NCI-H1417 (cell line): ENCODE data around the gene TBC1D5.
"Not testable (repeated sequence)": the region's sequence is repeated elsewhere in the genome, so short reads cannot be mapped to it uniquely, and the experiment has no call there.

Experiments
- DNase-seq, 3 experiments: peaks; one replicate each; lab custom pipeline; 2025; lab: John Stamatoyannopoulos, UW

TBC1D5 gene

DNA sequence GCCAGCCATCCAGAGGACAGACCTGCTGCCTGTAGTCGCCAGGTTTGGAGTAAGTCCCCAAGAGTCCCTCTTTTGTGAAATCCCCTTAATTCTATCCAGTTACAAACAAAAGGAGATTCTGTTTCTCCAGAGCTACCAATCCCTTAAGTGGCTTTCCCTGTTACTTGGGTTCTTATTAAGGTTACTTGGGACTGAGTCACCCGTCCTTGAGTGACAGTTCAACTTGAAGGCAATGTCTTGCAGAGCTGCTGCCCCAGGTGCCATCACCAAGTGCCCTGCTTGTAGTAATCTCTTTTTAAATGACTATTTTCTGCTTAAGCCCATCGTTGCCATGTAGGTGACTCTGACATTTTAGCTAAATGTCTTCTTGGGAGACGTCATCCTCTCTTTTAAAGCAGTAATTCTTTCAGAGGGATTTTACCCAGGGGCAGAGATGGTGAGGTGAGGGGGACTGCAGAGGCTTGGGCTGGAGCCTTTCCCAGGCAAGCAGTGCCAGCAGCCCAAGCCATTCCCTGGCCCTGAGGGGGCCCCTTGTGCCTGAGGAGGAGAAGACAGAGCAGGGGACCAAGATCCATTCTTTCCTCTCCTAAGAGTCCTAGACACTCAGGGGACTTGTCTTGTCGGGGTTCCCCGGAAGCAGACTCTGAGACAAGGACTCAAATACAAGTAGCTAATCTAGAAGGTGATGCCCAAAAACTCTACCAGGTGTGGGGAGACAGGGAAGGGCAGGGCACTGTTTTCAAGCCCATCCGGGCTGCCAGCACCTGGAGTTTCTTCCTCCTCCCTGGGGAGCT, 604.0 kb downstream of the TBC1D5 start:
- DNase-seq, result no peak

DNA sequence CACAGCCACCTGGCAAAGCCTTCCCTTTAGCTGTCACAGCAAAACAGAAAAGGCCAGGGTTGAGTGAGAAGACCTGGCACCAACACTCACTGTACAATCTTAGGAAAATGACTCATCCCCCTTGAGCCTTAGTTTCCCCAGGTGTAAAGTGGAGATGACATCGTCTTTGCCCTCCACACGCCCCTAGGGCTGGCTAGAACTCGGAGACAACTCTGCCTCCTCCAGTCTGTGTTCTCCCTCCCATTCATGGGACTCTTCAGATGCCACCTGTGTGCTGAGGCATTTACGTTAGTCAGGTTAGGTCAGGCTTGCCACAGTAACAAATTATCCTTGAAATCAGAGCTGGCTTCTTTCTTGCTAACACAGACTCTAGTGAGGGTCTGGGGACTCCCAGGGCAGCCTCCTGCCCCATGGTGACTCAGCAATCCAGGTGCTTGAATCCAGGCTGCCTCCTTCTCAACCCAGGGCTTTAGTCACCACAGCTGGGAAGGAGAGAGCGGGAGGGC, 605.1 kb downstream of the TBC1D5 start:
- DNase-seq, result no peak

DNA sequence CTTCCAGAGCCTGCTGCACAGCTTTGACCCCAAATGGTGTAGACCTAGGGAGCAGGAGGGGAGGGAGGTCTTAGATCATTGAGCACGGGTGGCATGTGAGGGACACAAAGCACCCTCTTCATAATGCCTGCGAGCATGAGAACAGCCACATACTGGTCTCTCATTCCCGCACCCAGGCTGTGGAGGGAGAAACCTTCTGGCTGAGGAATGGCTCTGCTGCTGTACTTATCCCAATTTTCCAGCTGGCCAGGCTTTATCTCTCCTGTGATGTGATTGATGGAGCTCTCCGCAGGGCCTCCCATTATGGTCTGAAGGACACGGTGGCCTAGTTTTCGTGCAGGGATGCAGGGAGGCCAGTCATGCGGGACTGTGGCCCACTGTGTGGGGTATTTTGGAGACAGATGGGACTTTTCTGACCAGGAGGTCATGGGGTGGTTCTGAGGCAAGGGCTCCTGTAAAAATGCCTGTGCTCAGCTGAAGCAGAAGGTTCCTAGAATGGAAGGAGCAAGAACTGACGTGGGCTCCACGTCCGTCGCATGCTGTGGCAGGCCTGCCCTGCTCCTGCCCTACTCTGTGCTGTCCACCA, 606.2 kb downstream of the TBC1D5 start:
- no peak for DNase-seq

DNA sequence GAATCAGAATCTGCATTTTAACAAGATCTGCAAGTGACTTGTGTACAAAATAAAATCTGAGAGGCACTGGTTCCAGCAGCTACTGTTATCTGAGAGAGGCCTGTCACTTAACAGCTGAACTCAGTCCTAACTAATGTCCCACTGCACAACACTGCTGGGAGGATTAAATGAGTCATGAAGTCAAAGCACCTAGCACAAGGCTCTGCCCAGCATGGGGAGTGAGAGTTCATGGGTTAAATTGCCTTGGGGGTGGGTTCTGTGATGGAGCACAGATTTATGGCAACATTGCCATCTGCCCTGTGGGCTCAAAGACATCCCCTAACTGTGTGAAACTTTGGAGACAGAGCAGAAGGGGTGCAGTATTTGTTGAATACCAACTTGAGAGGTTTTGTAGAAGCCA, 606.7 kb downstream of the TBC1D5 start:
- DNase-seq, result no peak

DNA sequence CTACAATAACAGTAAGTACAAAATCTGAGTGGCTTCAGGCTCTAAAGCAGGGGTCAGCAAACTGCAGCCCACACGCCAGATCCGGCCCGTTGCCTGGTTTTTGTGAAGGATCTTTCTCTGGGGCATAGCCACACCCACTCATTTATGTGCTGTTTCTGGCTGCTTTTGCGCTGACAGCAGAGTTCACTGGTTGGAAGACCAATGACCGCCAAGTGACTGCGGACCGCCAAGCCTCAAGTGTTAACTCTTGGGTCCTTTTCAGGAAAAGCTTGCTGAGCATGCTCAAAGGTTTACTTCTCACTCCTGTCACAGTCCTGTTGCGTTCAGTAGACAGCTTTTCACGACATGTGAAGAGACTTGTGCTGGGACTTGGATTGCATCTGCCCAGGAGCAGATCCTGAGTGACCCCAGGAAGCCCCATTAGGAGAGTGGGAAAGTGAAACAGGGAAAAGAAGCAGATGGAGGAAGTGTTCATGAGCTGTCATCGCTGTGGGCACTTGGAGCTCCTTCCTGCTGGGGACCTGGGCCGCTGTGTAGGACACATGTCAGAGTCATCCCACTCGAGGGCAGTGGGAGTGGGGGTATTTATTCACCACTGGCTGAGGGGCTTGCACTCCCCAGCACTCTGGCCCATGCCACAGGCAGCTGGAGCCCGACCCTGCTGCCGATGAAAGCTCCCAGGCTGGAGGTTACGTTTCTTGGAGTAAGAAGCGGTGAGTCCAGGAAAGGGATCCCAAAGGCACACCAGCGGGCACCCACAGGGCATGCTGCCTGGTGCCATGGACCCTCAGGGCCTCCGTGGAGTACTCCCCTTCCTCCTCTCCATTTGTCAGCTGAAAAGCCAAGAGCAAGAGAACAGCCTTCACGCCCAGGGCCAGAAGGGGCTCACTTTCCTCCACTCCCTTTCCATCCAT, 608.5 kb downstream of the TBC1D5 start:
- no peak for DNase-seq

DNA sequence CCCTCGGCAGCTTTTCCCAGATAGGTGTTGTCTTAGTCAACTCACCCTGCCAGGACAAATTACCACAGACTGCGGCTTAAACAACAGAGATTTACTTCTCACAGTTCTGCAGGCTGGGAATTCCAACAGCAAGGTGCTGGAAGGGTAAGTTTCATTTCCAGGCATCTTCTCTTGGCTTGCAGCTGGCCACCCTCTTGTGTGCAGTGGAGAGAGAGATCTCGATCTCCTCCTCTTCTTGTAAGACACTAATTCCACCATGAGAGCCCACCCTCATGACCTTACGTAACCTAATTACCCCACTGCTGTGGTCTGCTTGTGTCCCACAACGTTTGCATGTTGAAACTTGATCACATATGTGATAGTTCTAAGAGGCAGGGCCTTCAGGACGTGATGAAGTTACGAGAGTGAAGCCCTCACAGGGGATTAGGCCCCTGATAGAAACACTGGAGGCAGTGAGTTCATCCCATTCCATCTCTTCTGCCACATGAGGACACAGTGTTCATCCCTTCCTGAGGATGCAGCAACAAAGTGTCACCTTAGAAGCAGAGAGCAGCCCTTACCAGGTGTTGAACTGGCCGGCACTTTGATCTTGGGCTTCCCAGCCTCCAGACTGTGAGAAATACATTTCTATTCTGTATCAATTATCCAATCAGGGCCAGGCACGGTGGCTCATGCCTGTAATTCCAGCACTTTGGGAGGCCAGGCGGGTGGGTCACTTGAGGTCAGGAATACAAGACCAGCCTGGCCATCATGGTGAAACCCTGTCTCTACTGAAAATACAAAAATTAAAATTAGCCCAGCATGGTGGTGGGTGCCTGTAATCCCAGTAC, 609.9 kb downstream of the TBC1D5 start:
- no peak for DNase-seq

DNA sequence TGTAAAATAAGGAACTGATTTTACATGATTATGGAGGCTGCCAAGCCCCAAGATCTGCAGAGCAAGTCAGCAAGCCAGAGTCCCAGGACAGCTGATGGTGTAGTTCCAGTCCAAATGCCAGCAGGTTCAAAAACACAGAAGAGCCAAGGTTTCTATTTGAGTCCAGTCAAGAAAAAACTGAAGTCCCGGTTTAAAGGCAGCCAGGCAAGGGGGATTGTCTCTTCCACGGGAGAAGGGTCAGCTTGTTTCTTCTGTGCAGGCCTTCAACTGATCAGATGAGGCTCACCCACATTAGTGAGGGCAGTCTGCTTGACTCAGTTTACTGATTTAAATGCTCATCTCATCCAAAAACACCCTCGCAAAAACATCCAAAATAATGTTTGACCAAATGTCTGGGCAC, 611.5 kb downstream of the TBC1D5 start:
- DNase-seq, result no peak

DNA sequence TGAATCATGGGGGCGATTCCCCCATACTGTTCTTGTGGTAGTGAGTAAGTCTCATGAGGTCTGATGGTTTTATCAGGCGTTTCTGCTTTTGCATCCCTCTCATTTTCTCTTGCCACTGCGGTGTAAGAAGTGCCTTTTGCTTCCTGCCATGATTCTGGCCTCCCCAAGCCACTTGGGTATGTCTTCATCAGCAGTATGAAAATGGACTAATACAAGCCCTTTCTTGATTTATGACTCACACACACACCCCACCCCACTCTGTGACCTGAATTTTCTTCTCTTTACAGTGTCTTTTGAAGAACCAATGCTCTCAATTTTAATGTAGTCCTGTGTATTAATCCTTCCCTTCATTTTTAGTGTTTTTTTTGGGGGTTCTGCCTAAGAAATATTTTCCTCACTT, 612.9 kb downstream of the TBC1D5 start:
- DNase-seq, result no peak

DNA sequence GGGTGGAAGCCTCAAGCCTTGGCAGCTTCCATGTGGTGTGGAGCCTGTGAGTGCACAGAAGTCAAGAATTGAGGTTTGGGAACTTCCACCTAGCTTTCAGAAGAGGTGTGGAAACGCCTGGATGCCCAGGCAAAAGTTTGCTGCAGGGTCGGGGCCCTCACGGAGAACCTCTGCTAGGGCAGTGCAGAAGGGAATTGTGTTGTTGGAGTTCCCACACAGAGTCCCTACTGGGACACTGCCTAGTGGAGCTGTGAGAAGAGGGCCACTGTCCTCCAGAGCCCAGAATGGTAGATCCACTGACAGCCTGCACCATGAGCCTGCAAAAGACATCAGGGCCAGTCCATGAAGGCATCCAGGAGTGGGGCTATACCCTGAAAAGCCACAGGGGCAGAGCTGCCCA, 613.8 kb downstream of the TBC1D5 start:
- DNase-seq, result not testable (repeated sequence)

DNA sequence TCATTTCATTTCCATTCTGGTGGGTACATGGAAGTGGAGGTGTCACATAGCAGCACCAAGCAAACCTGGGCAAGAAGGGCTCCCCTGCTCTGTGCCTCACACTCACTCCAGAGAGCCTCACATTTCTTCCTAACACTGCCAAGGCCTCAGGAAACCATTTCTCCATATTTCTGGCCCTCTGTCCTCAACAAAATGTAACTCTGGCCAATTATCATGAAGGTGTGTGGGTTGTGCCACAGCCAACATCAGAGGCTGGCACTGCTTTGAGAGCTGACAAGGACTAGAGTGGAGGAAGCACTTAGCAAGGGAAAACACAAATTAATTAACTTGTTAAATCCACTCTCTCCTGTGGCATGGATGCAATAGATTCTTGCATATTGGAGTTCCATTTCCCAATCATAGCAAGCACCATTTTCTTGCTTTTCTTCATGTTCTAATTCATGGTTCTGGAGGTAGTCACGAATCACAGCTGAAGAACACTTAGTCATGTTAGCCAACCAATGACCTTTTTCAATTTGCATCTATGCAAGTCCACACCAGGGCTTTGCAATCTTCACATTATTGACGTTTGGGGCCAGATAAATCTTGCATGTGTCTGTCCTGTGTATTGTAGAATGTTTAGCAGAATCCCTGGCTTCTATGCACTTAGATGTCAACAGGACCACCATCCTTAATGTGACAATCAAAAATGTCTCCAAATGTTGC, 616.5 kb downstream of the TBC1D5 start:
- no peak for DNase-seq

DNA sequence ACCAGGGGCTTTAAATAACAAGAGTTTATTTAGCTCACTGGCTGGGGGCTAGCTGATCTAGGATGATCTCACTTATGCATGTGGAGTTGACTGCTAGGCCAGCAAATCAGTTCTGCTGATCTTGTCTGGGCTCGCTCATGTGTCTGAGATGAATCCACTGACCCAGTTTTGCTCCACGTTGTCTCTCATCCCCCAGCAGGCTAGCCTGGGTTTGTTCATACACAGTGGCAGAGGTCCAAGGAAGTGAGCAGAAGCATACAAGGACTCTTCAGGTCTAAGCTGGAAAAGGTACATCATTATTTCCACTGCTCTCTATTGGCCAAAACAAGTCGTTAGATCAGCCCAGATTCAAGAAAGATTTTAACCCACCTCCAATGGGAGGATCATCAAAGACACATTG, 619.7 kb downstream of the TBC1D5 start:
- DNase-seq, result no peak

DNA sequence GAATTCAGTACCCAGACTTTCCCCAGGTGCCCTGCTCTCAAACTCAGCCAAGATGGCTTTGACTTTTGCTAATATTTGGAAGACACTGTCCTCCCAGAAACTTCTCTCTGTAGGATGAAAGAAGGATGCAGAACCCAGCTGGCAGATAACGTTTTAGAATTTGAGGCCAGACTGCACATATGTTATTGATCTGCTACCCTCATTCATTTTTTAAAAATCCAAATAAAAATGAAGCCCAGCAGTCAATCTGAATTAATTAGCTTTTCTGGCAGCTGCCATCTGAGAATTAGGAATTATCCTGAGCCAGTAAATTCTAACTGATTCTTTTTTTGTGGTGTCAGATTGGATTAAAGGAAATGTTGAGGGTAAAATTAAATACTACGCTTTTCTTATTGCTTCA, 621.1 kb downstream of the TBC1D5 start:
- DNase-seq, result no peak

DNA sequence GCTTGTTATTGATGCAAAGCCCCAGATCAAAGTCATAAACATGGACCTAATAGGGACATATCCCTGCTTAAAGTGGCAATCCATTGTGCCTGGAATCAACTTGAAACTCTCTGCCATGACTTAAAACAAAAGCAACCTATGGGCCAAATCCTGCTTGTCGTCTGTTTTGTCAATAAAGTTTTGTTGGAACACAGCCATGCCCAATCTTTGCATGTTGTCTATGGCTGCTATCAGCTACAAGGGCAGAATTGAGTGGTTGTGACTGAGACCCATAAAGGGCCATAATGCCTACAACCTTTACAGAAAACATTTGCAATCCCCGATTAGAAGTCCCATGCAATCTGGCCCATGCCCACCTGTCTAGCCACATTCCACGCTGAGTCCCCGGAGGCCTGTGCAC, 622.3 kb downstream of the TBC1D5 start:
- no peak for DNase-seq

DNA sequence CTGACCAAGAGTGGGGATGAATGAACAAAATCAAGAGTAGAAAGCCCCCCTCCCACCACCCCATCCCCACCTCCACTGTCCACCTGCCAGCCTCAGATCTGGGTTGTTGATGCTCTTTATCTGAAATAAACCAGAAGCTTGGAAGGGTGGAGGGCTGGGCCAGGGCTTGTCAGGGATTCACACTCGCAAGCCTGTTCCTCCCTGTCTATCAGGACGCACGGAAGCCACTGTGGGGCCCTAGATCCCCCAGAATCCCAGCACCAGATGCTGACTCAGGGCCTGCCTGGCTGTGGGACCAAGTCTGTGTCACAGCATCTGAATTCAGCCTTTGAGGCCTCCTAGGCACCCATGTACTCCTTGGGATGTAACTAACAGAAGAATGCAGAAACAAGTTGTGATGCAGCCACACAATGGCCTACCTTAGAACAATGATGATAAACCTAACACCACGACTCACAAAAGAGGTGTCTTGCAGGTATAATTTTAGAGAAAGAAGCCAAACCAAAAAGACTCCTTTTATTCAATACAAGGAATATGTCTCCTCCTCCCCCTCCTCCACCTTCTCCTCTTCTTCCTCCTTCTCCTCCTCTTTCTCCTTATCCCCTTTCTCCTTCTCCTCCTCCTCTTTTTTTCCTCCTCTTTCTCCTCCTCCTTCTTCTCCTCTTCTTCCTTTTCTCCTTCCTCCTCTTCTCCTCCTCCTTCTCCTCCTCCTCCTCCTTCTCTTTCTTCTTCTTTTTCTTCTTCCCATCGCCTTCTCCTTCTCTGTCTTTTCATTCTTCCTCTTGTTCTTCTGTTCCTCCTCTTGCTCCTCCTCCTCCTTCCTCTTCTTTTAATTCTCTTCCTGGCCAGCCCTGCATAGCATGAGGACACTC, 623.0 kb downstream of the TBC1D5 start:
- no peak for DNase-seq

DNA sequence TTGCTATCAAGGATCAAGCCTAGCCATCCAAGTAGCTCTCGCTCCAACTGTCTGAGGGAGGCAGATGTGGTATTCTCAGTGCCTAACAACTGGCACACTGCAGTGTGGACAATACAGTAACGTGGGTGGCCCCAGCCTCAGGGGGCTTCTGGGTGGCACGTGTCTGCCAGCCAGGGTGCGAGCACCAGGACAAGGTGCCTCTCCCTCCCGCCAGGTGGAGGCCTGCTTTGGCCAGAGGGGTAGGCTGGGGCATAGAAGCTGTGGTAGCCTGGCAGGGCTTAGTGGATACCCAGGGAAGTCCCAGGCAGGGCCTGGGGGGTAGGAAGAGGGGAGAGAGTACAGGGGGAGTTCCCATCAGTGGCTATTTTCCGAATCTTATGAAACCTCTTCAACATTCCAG, 623.7 kb downstream of the TBC1D5 start:
- DNase-seq, result no peak

DNA sequence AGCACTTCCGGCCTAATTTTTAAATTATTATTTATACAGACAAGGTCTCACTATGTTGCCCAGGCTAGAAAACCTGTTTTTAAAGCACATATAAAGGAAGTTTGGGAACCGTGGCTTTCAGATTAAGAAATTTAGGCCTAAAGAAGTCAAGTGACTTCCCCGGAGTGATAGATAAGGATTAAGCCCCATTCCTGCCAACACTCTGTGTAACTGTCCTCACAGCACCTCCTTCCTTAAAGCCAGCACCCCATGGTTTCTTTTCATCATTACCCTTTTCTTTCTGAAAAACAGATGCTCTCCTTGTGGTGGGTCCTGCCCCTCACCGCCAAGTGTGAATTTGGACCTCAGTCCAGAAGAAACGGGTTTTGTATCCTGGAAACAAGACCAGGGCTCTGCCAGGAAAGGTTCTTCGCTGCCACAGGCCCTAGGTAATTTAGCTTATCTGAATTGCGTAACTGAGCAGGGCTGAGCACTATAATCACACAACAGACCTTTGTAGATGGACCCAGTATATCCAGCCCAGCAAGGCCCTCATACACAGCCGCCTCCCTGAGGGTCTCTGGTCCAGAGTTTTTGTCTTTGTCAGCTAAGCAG, 626.3 kb downstream of the TBC1D5 start:
- no peak for DNase-seq

DNA sequence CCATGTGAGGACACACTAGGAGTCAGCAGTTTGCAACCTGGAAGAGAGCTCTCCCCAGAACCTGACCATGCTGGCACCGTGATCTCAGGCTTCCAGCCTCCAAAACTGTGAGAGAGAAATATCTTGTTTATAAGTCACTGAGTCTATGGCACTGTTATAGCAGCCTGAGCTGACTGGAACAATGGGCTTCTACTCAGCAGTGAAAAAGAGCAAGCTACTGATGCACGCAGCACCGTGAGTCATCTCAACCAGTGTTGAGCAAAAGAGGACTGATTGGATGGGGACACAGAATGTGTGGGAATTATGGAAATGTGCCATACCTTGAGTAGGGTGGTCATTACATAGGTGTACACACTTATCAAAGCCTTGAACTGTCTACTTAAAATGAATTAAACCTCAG, 627.2 kb downstream of the TBC1D5 start:
- no peak for DNase-seq

DNA sequence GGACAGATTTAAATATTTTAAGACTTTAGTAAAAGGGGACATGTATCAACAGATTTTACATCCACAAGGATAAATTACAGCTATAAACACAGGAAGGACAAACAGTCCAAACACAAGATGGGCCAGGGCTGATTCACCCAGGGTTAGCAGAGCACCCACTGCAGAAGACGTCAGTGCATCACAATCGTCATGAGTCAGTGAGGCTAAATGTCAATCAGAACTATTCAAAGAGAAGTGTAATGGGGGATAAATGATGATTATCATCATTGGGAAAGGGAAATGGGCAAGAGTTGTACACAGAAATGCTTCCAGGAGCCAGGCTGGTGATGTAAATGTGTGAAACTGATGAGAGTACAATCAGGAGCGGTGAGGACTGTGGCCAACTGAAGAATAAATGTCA, 630.8 kb downstream of the TBC1D5 start:
- DNase-seq, result no peak

DNA sequence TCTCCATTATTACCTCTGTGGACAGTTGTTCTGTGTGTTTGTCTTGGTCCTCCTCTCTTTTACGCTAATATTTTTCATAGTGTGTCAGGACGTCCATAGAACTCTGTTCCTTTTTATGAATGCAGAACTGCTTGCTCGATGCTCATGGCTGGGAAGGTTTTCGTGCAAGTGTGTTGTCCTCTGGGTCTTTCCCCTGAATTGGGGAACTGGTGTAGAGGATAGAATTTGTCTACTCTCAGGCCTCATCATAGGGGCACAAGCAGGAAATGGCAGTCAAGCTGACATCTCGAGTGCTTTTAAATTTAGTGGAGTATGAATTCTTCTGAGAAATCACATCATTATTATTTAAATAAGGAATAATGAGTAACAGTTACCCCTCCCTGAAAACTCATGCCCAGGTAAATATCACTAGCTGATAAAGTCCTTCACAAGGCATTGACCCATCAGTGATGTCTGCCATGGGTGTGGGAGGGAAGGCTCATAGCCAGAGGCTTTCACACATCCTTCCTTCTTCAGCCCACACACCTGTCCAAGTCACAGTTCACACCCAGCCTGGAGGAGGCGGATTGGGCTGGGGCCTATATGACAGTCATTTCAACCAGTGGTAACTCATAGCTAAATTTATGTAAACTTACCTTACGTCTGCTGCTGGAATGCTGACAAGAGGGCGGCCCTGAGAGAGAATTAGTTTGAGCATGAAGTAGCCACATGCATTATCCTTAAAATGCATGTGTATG, 631.6 kb downstream of the TBC1D5 start:
- DNase-seq, result no peak
